ENCODE results near the gene BICDL2. TPM values are rescaled to one million over a fixed set of nuclear protein-coding genes. Genes with fewer than 3 reads are reported as not detected.
A peak's percentile ranks its signal among the peaks of the same experiment; 100 is the strongest.

Gene BICDL2
- total RNA-seq, 1 donor from 2014 or later, result not detected

DNA sequence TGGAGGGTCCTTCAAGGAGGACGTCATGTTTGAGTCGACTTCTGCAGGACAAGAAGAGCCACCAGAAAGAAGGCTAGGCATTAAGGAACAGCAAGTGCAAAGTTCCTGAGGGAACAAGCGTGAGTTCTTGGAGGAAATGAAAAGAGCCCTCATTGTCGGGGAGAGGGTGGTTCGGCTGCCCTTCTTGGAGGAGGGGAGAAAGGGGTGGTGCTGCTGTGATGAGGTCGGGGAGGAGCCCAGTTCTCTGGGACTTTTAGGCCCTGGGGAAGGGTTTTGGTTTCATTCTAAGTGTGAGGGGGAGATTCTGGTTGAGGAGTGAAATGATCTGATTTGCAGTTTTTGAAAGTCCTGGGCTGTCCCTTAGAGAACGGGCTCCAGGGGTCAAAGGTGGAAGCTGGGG is 4.1 kb downstream of the BICDL2 start:
- H3K27ac ChIP-seq, result no peak overlapping the region
- DNase-seq (ENCODE audit: low spot score in 2 of 2), result no peak
- no peak overlapping the region for H3K4me3 ChIP-seq
- H3K4me1 ChIP-seq, result peaks cover 0 to 6% of the 10 kb centered on the region in 2 donors
- TF ChIP-seq, protein P1, sequence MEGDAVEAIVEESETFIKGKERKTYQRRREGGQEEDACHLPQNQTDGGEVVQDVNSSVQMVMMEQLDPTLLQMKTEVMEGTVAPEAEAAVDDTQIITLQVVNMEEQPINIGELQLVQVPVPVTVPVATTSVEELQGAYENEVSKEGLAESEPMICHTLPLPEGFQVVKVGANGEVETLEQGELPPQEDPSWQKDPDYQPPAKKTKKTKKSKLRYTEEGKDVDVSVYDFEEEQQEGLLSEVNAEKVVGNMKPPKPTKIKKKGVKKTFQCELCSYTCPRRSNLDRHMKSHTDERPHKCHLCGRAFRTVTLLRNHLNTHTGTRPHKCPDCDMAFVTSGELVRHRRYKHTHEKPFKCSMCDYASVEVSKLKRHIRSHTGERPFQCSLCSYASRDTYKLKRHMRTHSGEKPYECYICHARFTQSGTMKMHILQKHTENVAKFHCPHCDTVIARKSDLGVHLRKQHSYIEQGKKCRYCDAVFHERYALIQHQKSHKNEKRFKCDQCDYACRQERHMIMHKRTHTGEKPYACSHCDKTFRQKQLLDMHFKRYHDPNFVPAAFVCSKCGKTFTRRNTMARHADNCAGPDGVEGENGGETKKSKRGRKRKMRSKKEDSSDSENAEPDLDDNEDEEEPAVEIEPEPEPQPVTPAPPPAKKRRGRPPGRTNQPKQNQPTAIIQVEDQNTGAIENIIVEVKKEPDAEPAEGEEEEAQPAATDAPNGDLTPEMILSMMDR (IDR thresholded peaks at IDR 0.05), result no peak
- H3K9me3 ChIP-seq, result no peaks in the 10 kb centered on the region
- H3K27me3 ChIP-seq, result peaks cover 21% of the 10 kb centered on the region
- intact Hi-C loops (cut with DNase I), result no loop called here
- H3K36me3 ChIP-seq, result peaks cover 0 to under 1% of the 10 kb centered on the region in 2 donors

DNA sequence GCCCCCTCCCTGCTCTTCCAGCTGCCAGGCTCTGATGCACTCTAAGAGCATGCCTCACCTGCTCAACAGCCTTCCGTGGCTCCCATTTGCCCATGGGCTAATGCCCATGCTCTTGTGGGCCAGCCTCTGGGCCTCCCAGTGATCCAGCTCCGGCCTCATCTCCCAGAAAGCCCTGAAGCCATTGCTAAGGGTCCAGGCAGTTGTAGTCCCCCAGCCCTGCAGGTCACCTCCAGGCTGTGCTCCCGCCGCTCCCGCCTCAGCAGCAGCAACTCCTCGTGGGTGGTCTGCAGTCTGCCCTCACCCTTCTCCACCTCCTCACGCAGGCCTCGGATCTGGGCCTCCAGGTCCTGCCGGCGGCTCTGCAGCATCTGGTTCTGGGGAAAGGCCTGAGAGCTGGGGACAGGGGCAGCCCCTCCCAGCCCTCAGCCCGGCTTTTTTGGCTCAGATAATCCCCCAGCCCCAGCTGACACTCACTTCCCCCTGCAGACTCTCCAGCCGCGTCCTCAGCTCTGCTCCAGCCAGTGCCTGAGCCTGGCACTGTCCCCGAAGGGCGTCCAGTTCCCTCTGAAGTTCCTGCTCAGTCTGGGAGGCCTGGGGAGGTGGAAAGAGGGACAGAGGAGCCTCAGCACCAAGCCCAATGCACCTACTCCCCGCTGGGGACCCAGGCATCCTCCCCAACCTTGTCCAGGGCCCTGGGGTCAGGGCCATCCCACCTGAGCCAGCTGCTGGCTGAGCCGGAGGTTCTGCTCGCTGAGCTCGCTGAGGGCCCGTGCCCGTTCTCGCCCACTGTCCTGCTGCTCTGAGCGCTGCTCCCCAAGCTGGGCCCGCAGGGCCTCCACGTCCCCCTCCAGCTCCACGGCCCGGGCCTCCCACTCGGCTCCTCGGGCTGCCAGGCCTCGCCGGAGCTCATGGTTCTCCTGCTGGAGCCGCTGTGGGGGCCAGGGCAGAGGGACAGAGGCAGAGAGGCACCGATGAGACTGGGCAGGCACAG is 6.2 kb downstream of the BICDL2 start:
- intact Hi-C loops (cut with DNase I), result no loop called here
- H3K27ac ChIP-seq, result no peak overlapping the region
- TF ChIP-seq, protein P1 (IDR thresholded peaks at IDR 0.05), result no peak

DNA sequence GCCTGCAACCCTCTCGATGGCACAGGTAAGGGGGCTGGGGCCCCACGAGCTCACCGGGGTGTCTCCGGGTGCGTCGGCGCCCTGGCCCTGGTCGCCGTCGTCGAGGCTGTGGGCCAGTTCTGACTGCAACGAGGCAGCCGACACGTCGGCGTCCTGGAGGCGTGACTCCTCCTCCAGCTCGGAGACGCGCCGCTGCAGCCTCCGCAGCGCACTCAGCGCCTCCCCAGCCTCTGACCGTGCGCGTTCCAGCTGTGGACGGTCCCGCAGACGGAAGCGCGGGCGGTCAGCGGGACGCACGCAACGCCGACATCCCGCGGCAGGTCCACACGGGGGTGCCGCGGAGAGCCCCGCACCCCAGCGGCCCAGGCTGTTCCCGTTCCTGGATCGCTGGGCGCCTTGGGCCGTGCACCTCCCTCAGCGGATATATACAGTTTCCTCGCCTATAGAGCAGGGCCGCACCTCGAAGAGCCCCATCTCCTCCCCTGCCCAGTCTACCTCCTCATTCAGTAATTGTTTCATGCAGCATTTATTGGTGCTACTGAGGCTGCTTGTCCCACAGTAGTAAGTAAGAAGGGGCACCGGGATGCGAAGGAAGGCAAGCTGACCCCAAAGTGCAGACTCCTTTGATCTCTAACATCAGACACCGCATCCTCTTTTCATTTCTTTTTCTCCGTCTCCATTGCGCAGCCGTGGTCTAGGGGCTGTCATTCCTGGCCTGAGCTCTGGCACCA is 7.1 kb downstream of the BICDL2 start:
- peaks cover 18 to 20% of the 10 kb centered on the region in 2 donors for H3K36me3 ChIP-seq
- no peak overlapping the region for H3K27ac ChIP-seq
- DNase-seq (ENCODE audit: low spot score in 2 of 2), result no peak
- TF ChIP-seq, protein P1 (IDR thresholded peaks at IDR 0.05), result no peak
- peak overlapping the region in 1 of 2 donors; percentile 46 for H3K4me3 ChIP-seq
- no peaks in the 10 kb centered on the region for H3K27me3 ChIP-seq
- intact Hi-C loops (cut with DNase I), result loop anchor here (2.0 to 10.0 kb wide), 3 partner anchors 29 to 495 kb away; partner anchors contain the start of genes CEMP1 and PDPK1
- H3K4me1 ChIP-seq, result peaks cover 0 to 12% of the 10 kb centered on the region in 2 donors
- H3K9me3 ChIP-seq, result no peaks in the 10 kb centered on the region

More for the DNA sequence above, 6.2 kb downstream of the BICDL2 start:
- Histone ChIP-seq H3K4me1 (peaks cover 0 to 6% of the 10 kb centered on the region in 2 donors), H3K27me3 (peaks cover 3% of the 10 kb centered on the region), H3K9me3 (no peaks in the 10 kb centered on the region), H3K4me3 (no peak overlapping the region), H3K36me3 (peaks cover 18 to 20% of the 10 kb centered on the region in 2 donors)
- DNase-seq (ENCODE audit: low spot score in 2 of 2), result no peak

DNA sequence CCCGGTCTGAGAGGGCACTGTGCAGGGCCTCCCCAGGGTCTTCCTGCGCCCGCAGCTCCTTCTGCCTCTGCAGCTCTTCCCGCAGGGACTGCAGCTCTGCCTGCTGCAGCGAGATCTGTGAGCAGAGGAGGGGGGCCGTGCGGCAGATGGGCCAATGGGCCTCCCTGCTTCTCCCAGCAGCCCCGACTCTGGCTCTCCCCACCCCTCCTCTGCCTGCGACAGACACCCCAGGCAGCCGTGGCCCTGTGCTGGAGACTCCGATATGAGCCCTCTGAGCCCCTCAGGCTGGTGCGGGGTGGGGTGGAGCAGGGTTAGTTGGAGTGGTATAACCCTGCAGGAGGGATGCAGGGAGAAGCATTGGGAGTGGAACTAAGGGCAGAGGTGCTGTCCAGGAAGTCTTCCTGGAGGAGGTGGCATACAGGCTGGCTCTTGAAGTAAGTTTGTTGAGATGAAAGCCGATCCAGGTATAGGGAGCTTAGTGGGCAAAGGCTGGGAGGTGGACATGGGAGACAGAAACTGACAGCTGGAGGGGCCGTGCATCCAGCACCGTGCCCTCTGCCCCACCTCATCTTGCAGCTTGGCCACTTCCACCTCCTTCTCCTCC is 7.9 kb downstream of the BICDL2 start:
- peaks cover 0 to 15% of the 10 kb centered on the region in 2 donors for H3K4me1 ChIP-seq
- DNase-seq (ENCODE audit: low spot score in 2 of 2), result no peak
- TF ChIP-seq, protein P1 (IDR thresholded peaks at IDR 0.05), result no peak
- H3K36me3 ChIP-seq, result peaks cover 18 to 20% of the 10 kb centered on the region in 2 donors
- intact Hi-C loops (cut with DNase I), result loop anchor here (2.0 to 10.0 kb wide), 3 partner anchors 30 to 494 kb away; partner anchors contain the start of genes CEMP1 and PDPK1
- no peak overlapping the region for H3K4me3 ChIP-seq
- H3K27ac ChIP-seq, result no peak overlapping the region
- H3K9me3 ChIP-seq, result no peaks in the 10 kb centered on the region
- H3K27me3 ChIP-seq, result no peaks in the 10 kb centered on the region

Measured in ascending aorta (tissue), 2 donors.